Endometrial microvascular endothelial cells (primary cell): ENCODE measurements around the gene CCNI. TPM values are rescaled to one million over a fixed set of nuclear protein-coding genes. Genes with fewer than 3 reads are reported as not detected.
"Not testable (repeated sequence)": the region's sequence is repeated elsewhere in the genome, so short reads cannot be mapped to it uniquely, and the experiment has no call there.

Source experiments
- in situ Hi-C: cut with HindIII; loops from 2 replicates; pipeline ENCODE4 v1.10.0; 2017; ENCODE audit warnings: low sequenced_read_pairs, low pct_unique_long_range_greater_than_20kb; ENCODE audit errors: inconsistent ontology term
- total RNA-seq: library from RNA; depleted of rRNA; stranded (reverse); fragments of >200 nt; gene quantifications from one replicate; pipeline ENCODE4 v1.2.3, GENCODE V29; 2015; ENCODE audit errors: inconsistent ontology term

The CCNI gene
- total RNA-seq, 1 donor from 2014 or later: 127 TPM

GRCh38 chr4:77087027-77087426 lies 11.2 kb upstream of the CCNI start:
- in situ Hi-C loops: not testable (repeated sequence)

GRCh38 chr4:77084019-77084639 lies 8.3 kb upstream of the CCNI start:
- in situ Hi-C loops: no loop called here

GRCh38 chr4:77082886-77083608 lies 7.3 kb upstream of the CCNI start:
- in situ Hi-C loops: no loop called here

GRCh38 chr4:77080806-77081205 lies 5.0 kb upstream of the CCNI start:
- in situ Hi-C loops: not testable (repeated sequence)

GRCh38 chr4:77079281-77079680 lies 3.5 kb upstream of the CCNI start:
- in situ Hi-C loops: no loop called here

- in situ Hi-C loops: no loop called here
Measured at GRCh38 chr4:77078401-77078800, 2.6 kb upstream of the CCNI start.

- in situ Hi-C loops: no loop called here
Measured at GRCh38 chr4:77076889-77077635, 1.3 kb upstream of the CCNI start.

- in situ Hi-C loops: no loop called here
Measured at GRCh38 chr4:77074981-77075855, 571 bp downstream of the CCNI start.

- in situ Hi-C loops: no loop called here
Measured at GRCh38 chr4:77074381-77074831, 1.4 kb downstream of the CCNI start.

- in situ Hi-C loops: no loop called here
Measured at GRCh38 chr4:77073981-77074380, 1.8 kb downstream of the CCNI start.

- in situ Hi-C loops: no loop called here
Measured at GRCh38 chr4:77073106-77073809, 2.5 kb downstream of the CCNI start.

- in situ Hi-C loops: no loop called here
Measured at GRCh38 chr4:77072195-77072753, 3.5 kb downstream of the CCNI start.

GRCh38 chr4:77069514-77069913 lies 6.3 kb downstream of the CCNI start:
- in situ Hi-C loops: not testable (repeated sequence)

- in situ Hi-C loops: no loop called here
Measured at GRCh38 chr4:77065382-77065781, 10.4 kb downstream of the CCNI start.

- in situ Hi-C loops: no loop called here
Measured at GRCh38 chr4:77062856-77063255, 12.9 kb downstream of the CCNI start.

GRCh38 chr4:77052352-77052751 lies 23.4 kb downstream of the CCNI start:
- in situ Hi-C loops: no loop called here

GRCh38 chr4:77050962-77051361 lies 24.8 kb downstream of the CCNI start:
- in situ Hi-C loops: no loop called here

- in situ Hi-C loops: no loop called here
Measured at GRCh38 chr4:77047037-77047436, 28.8 kb downstream of the CCNI start.
